PC-3 (cell line): ENCODE measurements around the gene ELF4. TPM values are rescaled to one million over a fixed set of nuclear protein-coding genes. Genes with fewer than 3 reads are reported as not detected.

ENCODE experiments used
- ATAC-seq: fragments of 200-7000 bp; cut with Tn5 transposase; 2 replicates; pipeline ENCODE4 v1.9.1; 2020; ENCODE audit warnings: mild to moderate bottlenecking, moderate library complexity
- BruUV-seq: library from RNA; stranded (reverse); fragments of 400-500 nt; replicated peaks from 2 replicates; lab custom pipeline; 2021; lab: Mats Ljungman, UMichigan
- CTCF ChIA-PET: fragments of 300-600 bp; sonication (Branson Sonifier 250); formaldehyde crosslinking; loops from one replicate; lab custom pipeline; 2022; ENCODE audit warnings: antibody characterized with exemption; lab: Charles Lee
- POLR2A ChIA-PET: fragments of 300-600 bp; sonication (Branson Sonifier 250); formaldehyde crosslinking; loops from one replicate; lab custom pipeline; 2022; ENCODE audit warnings: antibody characterized with exemption; ENCODE audit not compliant: unreplicated experiment; lab: Charles Lee
- DNase-seq: peaks from one replicate; pipeline ENCODE4 v3.0.0-alpha.2; 2015
- H2AFZ ChIP-seq: fragments of 300-600 bp; sonication (generic); 2 replicates; pipeline ENCODE4 v1.6.0; 2016; ENCODE audit warnings: antibody characterized with exemption, low read length
- H3F3A ChIP-seq: fragments of 300-600 bp; sonication (generic); one replicate; pipeline ENCODE4 v1.6.0; 2017; ENCODE audit warnings: antibody characterized with exemption, low read length, control low read depth, mild to moderate bottlenecking; ENCODE audit not compliant: unreplicated experiment
- H3K27ac ChIP-seq: fragments of 300-600 bp; sonication (generic); 2 replicates; pipeline ENCODE4 v1.5.1; 2016; ENCODE audit warnings: mild to moderate bottlenecking, low read length
- H3K27me3 ChIP-seq: fragments of 300-600 bp; sonication (generic); 2 replicates; pipeline ENCODE4 v1.6.1; 2016; ENCODE audit warnings: low read length, mixed read lengths
- H3K36me3 ChIP-seq: fragments of 300-600 bp; sonication (generic); 2 replicates; pipeline ENCODE4 v1.6.1; 2016; ENCODE audit warnings: low read depth, mixed run types, low read length, mixed read lengths
- H3K4me1 ChIP-seq: fragments of 300-600 bp; sonication (generic); 2 replicates; pipeline ENCODE4 v1.5.1; 2016; ENCODE audit warnings: low read length; ENCODE audit not compliant: insufficient read depth
- H3K4me2 ChIP-seq: fragments of 300-600 bp; sonication (generic); 2 replicates; pipeline ENCODE4 v1.6.0; 2016; ENCODE audit warnings: low read length
- H3K4me3 ChIP-seq: fragments of 300-600 bp; sonication (generic); 2 replicates; pipeline ENCODE4 v1.5.1; 2016; ENCODE audit warnings: mild to moderate bottlenecking, low read length, mixed read lengths
- H3K79me2 ChIP-seq: fragments of 300-600 bp; sonication (generic); 2 replicates; pipeline ENCODE4 v1.6.1; 2017; ENCODE audit warnings: low read length, mixed read lengths
- H3K9ac ChIP-seq: fragments of 300-600 bp; sonication (generic); 2 replicates; pipeline ENCODE4 v1.6.0; 2016; ENCODE audit warnings: mild to moderate bottlenecking, low read length
- H3K9me2 ChIP-seq: fragments of 300-600 bp; sonication (generic); replicated peaks from 2 replicates; pipeline ENCODE4 v1.6.1; 2016; ENCODE audit warnings: mixed run types, low read length, mixed read lengths
- H3K9me3 ChIP-seq: fragments of 300-600 bp; sonication (generic); 2 replicates; pipeline ENCODE4 v1.6.1; 2016; ENCODE audit warnings: low read length, mixed read lengths
- H4K20me1 ChIP-seq: fragments of 300-600 bp; sonication (generic); 2 replicates; pipeline ENCODE4 v1.6.1; 2016; ENCODE audit warnings: low read length, mixed read lengths
- CTCF ChIP-seq: fragments of 300-600 bp; sonication (generic); conservative IDR thresholded peaks from 2 replicates; pipeline ENCODE4 v1.5.1; 2017; ENCODE audit warnings: antibody characterized with exemption, low read depth, mild to moderate bottlenecking, low read length
- EZH2 ChIP-seq: fragments of 300-600 bp; sonication (generic); IDR thresholded peaks from one replicate; pipeline ENCODE4 v1.6.1; 2017; ENCODE audit warnings: antibody characterized with exemption, mild to moderate bottlenecking, low read length; ENCODE audit not compliant: unreplicated experiment
- EZH2phosphoT487 ChIP-seq: fragments of 300-600 bp; sonication (generic); IDR thresholded peaks from 2 replicates; pipeline ENCODE4 v1.6.1; 2018; ENCODE audit warnings: mild to moderate bottlenecking, antibody characterized with exemption, low read length, borderline replicate concordance
- intact Hi-C: fragments of 100-400 bp; cut with micrococcal nuclease; formaldehyde crosslinking; loops from 2 replicates; pipeline ENCODE4 v1.9.0; 2023
- total RNA-seq: library from RNA; depleted of rRNA; stranded (reverse); fragments of >200 nt; gene quantifications from 2 replicates; pipeline ENCODE4 v1.2.3, GENCODE V29; 2014

Gene ELF4
- total RNA-seq, 1 experiment from 2014 or later: 23.4 TPM

- POLR2A ChIA-PET: interaction anchor here (0.7 kb wide), 1 partner anchor 61 kb away, joined by 3 read pairs; no protein-coding TSS in a partner anchor
Measured at GRCh38 chrX:130121505-130121800, 11.2 kb upstream of the ELF4 start.

GRCh38 chrX:130120746-130121504 lies 10.6 kb upstream of the ELF4 start:
- H2AFZ ChIP-seq: no peak overlapping the region
- peak; percentile 64 for ATAC-seq
- peak overlapping the region; percentile 43 for H3K27ac ChIP-seq
- H3K27me3 ChIP-seq: no peaks in the 10 kb centered on the region
- peaks cover 26% of the 10 kb centered on the region for H3K4me1 ChIP-seq
- no peak overlapping the region for H3K4me2 ChIP-seq
- ChIA-PET POLR2A (interaction anchor here (0.7 kb wide), 1 partner anchor 60 kb away, joined by 3 read pairs; no protein-coding TSS in a partner anchor), CTCF (no interaction called here)
- H3K4me3 ChIP-seq: no peak overlapping the region
- no peaks in the 10 kb centered on the region for H3K9me3 ChIP-seq
- TF ChIP-seq EZH2phosphoT487 (no peak), CTCF (0 out of 2 replicates have a peak, but pooled peaks have one; percentile 10)
- H3K36me3 ChIP-seq: no peaks in the 10 kb centered on the region
- no peaks in the 10 kb centered on the region for H4K20me1 ChIP-seq
- DNase-seq: peak; percentile 54
- intact Hi-C loops: no loop called here
- BruUV-seq: no TSS peak
- H3F3A ChIP-seq: no peaks in the 10 kb centered on the region
- H3K9me2 ChIP-seq: no peaks in the 10 kb centered on the region
- H3K79me2 ChIP-seq: no peaks in the 10 kb centered on the region
- H3K9ac ChIP-seq: peak overlapping the region; percentile 12

More at GRCh38 chrX:130121505-130121800, 11.2 kb upstream of the ELF4 start:
- CTCF ChIA-PET: no interaction called here
- Histone ChIP-seq H3K4me2 (no peak overlapping the region), H3F3A (no peaks in the 10 kb centered on the region), H3K9me2 (no peaks in the 10 kb centered on the region), H3K4me1 (peaks cover 26% of the 10 kb centered on the region), H3K4me3 (no peak overlapping the region), H2AFZ (no peak overlapping the region), H3K79me2 (no peaks in the 10 kb centered on the region), H3K9ac (peak overlapping the region; percentile 12; the same call in 1 of the 2 replicates), H3K27me3 (no peaks in the 10 kb centered on the region), H4K20me1 (no peaks in the 10 kb centered on the region), H3K36me3 (no peaks in the 10 kb centered on the region), H3K9me3 (no peaks in the 10 kb centered on the region), H3K27ac (peak overlapping the region; percentile 43)
- intact Hi-C loops: no loop called here
- ATAC-seq (no peak), DNase-seq (no peak)
- no peak for TF ChIP-seq EZH2phosphoT487
- no peak for TF ChIP-seq CTCF
- no TSS peak for BruUV-seq

- BruUV-seq: no TSS peak
- H2AFZ ChIP-seq: no peak overlapping the region
- H3K9ac ChIP-seq: no peak overlapping the region; the same call in 1 of the 2 replicates
- no peaks in the 10 kb centered on the region for H3K36me3 ChIP-seq
- H3K27ac ChIP-seq: no peak overlapping the region
- H3K79me2 ChIP-seq: no peaks in the 10 kb centered on the region
- H3K4me2 ChIP-seq: no peak overlapping the region
- H3K9me3 ChIP-seq: no peaks in the 10 kb centered on the region
- DNase-seq: no peak
- ChIA-PET CTCF (no interaction called here), POLR2A (no interaction called here)
- intact Hi-C loops: no loop called here
- peaks cover 26% of the 10 kb centered on the region for H3K4me1 ChIP-seq
- H4K20me1 ChIP-seq: no peaks in the 10 kb centered on the region
- TF ChIP-seq CTCF (no peak), EZH2 (no peak), EZH2phosphoT487 (no peak)
- ATAC-seq: no peak
- H3F3A ChIP-seq: no peaks in the 10 kb centered on the region
- no peaks in the 10 kb centered on the region for H3K27me3 ChIP-seq
- H3K4me3 ChIP-seq: no peak overlapping the region
- H3K9me2 ChIP-seq: no peaks in the 10 kb centered on the region
Measured at GRCh38 chrX:130120321-130120731, 10.0 kb upstream of the ELF4 start.
